ENCODE data around the gene RBMS1. TPM values are rescaled to one million over a fixed set of nuclear protein-coding genes. Genes with fewer than 3 reads are reported as not detected.

RBMS1 gene
- total RNA-seq, 1 donor from 2014 or later: 119 TPM

DNA sequence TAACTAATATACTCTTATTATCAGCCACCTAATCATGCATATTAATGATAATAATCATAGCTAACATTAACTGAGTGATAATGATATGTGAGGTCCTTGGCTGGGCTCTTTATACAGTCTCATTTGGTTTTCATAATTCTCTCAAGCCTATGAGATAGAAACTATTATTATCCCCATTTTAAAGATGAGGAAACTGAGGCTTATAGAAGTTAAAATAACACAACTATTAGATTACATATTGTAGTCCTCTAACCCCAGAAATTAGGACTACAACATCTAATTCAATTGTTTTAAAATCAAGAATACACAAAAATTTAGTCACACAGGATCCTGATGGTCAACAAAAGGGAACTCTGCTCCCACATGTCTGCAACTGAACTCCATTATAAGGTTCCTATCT lies 209.9 kb downstream of the RBMS1 start:
- DNase-seq (ENCODE audit: low spot score): no peak
- intact Hi-C loops (cut with DNase I): no loop called here

DNA sequence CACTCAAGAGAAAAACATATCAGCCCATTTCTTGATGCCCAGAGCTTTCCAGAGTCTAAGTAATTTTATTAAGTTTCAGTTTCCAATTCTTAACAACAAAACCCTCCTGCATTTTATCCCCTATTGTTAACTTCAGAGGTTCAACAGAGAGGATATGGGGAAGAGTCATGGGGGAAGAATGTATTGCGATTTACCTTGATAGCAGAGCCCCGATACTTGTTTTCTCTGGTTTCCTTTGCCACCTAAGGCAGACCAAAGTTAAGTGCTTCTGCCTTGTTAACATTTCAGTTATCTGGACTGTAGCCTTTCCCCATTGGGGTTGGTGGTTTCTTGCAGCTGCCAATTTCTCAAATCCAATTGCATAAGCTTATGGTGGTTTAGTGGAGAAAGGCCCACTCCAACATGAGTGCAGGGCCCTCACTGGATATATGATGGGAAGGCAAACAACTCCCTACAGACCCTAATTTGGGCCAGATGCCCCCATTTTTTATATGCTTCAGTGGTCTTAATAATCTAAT lies 211.5 kb downstream of the RBMS1 start:
- intact Hi-C loops (cut with DNase I): no loop called here
- no peak for DNase-seq (ENCODE audit: low spot score)
- peak; percentile 66 for ATAC-seq

More for the DNA sequence above, 209.9 kb downstream of the RBMS1 start:
- ATAC-seq: no peak

GRCh38 chr2:160281213-160281612 lies 212.4 kb downstream of the RBMS1 start:
- DNase-seq (ENCODE audit: low spot score) (no peak), ATAC-seq (no peak)
- intact Hi-C loops (cut with DNase I): no loop called here

DNA sequence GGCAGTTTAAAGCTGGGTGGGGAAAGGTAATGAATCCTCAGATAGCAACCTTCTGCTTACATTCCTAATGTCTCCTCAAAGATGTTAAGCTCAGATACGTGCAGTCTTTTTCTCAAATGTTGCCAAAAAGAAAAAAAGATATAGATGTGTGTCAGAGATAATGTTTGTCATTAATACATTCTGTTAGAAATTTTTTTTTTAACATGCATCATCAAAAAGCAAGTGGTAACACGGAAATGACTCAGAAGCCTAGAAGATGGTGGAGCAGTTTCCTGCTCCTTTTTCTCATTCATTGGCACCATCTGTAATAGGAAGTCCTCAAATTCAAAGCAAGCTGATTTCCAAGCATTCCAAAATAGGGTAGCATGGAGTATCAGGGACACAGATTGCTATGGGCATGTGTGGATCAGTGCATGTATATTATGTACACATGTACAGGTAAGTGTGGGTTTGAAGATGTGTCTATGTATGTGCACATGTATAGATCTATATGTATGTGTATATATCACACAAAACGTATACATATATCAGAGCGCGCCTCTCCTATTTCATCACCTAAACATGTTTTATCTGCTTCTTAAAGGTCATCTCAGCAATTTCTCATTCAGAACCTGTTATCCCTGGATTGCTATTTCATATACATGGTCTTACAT lies 213.7 kb downstream of the RBMS1 start:
- ATAC-seq (no peak), DNase-seq (ENCODE audit: low spot score) (no peak)
- intact Hi-C loops (cut with DNase I): no loop called here

GRCh38 chr2:160278879-160279177 lies 214.8 kb downstream of the RBMS1 start:
- intact Hi-C loops (cut with DNase I): no loop called here
- peak; percentile 80 for ATAC-seq
- DNase-seq (ENCODE audit: low spot score): no peak

DNA sequence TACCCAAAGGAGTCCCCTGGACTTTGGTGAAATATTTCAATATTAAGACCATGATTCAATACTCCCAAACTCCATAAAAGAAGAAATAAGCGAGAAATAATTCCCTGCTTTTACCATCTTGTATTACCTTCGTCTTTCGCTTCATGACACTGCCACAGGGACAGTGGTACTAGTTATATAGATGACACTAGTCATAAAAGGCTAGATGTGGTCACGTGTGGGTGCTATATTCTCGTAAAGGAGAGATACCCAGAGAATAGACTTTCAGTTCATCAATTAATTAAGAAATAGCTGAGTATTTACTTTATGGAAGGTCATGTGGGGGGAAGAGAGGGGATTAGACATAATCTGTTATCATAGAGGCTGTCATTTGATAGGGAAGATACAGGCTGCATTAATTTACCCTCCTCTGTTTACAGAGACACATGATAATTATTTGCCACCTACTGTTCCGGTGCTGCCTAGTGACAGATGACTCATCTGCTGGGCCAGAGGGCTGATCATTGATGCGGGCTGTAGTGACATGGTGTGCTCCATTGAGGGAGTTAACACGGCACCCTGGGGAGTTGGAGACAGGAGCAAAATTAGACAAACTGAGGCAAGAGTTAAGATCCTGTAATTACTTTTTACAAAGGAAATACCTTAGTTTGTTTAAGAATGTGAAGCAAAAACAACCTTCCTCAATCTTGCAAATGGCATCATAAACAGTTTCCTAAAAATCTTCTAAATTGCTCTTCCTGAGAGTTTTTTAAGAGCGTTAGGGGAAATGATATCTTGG lies 215.3 kb downstream of the RBMS1 start:
- DNase-seq (ENCODE audit: low spot score) (no peak), ATAC-seq (peak; percentile 53)
- intact Hi-C loops (cut with DNase I): no loop called here

DNA sequence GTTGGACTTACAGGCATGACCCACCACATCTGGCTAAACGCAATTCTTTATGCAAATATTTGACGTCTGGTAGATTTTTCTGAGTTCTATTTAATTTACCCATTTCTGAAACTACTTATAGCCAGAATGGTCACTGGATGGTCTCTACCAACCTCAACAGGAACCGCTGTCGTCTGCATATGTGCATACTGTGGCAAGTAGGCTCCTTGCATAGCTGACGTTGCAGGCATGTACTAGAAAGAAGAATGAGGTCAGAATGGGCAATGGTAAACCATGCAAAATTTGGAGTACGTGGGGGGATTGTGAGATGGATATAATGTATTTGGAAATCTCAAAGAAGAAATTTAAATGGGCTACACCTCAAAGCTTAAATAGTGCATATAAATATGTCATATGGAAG lies 216.5 kb downstream of the RBMS1 start:
- ATAC-seq: no peak
- intact Hi-C loops (cut with DNase I): no loop called here
- no peak for DNase-seq (ENCODE audit: low spot score)

DNA sequence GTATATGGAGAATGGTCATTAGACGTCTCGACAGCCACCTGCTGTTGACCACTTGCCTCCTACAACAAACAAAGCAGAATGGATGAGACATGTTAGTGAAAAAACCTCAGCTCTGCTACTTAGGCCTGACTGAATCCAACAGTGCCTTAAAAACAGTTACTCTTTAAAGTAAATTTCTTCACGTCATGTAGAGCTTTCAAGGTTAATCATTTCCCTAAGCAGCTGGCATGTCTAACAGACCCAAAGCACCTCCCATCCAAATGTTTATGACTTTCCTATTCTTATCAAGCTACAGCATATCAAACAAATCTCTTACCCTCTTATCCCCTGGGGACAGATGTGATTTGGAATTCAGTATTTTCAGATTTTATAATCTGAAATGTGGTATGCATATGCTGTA lies 218.0 kb downstream of the RBMS1 start:
- intact Hi-C loops (cut with DNase I): no loop called here
- no peak for ATAC-seq
- no peak for DNase-seq (ENCODE audit: low spot score)

DNA sequence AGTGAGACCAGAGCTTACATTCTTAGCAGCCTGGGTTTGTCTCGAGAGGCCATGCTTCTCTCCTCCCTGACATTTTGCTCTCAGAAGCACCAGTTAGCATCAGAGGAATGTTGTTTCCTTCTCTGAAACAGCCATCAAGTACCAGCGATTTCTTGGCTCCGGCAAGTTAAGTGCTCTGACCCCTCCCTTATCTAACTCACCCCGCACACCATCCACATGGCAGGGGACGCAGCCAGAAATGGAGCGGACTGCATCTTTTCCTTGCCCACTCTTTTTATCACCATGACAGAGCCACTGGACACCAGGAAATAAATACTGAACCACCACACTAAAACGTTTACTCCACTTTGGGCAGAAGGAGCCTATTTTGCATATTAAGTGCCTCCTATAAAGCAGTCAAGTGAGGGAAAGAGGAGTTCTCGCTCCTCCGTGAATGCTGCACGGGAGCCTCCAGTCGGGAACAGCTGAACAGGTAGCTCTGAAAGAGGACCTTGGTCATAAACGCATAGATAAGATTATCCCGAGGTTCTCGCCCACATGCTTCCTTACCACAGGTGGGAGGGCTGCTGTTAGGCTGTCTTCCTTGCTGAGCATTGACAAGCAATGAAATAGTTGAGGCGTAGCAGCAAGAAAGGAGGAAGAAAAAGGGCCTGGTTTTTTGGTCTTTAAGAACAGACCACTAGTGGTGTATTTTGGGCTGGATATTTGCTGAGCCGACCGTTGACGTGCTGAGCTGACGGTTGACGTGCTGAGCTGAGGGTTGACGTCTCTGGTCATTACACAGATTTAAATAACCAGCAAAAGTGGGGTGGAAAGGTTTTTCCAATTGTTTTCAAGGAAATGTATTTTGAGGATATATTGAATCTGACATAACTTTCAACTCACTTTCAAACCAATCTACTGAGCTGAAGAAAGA lies 222.2 kb downstream of the RBMS1 start:
- no peak for DNase-seq (ENCODE audit: low spot score)
- no peak for ATAC-seq
- intact Hi-C loops (cut with DNase I): no loop called here

DNA sequence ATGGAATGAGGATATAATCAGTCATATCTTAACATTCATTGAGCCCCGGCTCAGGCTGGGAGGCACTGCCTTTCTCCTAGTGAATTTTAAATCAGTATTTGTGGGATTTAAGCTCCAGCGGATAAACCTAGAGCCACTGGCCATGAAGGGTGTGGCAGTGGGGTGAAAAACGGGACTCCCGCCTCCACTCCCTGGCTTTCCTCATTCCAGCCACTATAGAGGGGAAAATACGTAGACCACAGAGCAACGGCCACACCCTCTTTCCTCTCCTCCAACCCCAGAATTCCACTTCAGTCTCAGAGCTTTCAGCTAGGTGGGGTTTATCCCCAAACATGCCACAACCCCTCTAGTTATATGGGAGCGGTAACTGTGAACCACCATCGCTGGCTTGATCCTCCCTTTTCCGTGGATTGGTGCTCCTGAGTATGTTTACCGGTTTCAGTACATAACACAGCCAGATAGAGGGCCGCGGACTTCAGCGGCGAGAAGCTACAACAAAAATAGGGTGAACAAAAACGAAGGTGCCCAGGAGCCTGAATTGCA lies 223.0 kb downstream of the RBMS1 start:
- ATAC-seq (peak; percentile 54), DNase-seq (ENCODE audit: low spot score) (peak; percentile 62)
- intact Hi-C loops (cut with DNase I): no loop called here

DNA sequence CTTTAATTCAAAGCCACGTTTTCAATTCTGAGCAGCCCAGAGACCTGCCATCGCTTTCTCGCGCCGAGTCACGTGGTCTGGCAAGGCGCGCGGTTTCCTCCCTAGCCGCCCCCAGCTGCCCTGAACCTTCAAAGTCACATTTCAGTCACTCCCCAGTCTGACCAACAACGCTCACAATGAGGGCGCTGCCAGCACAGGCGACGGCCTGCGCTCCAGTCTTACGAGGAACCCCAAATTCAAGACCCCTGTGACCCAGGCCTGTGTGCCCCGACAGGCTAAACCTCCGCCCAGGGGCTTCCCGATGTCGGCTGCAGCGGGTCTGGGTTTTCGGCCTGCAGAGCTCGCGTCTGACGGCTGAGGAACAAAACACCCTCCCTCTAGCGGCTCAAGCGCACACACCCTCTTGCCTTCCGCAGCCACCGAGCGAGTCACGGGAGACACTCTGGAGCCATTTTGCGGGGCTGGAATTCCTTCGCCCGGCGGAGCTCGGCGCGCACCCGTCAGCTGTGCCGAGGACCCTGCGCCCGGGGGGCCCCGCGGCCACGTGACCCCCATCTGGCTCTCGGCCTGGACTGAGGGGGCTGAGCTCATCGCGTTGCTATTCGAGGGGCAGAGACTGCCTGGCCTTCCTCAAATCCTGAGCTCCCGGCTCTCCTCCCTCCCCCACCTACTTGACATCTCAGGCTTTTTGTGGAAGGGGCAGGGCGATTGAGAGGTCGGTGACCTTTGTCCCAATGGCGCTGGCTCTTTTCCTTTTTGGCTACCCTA lies 223.6 kb downstream of the RBMS1 start:
- intact Hi-C loops (cut with DNase I): no loop called here
- DNase-seq (ENCODE audit: low spot score) (peak; percentile 92), ATAC-seq (peak; percentile 96)

GRCh38 chr2:160269365-160269764 lies 224.2 kb downstream of the RBMS1 start:
- DNase-seq (ENCODE audit: low spot score): no peak
- intact Hi-C loops (cut with DNase I): no loop called here

GRCh38 chr2:160268151-160268781 lies 225.3 kb downstream of the RBMS1 start:
- ATAC-seq (no peak), DNase-seq (ENCODE audit: low spot score) (no peak)
- intact Hi-C loops (cut with DNase I): no loop called here

More at GRCh38 chr2:160269365-160269764, 224.2 kb downstream of the RBMS1 start:
- ATAC-seq: peak; percentile 0

GRCh38 chr2:160267692-160268091 lies 225.9 kb downstream of the RBMS1 start:
- DNase-seq (ENCODE audit: low spot score) (no peak), ATAC-seq (no peak)
- intact Hi-C loops (cut with DNase I): no loop called here

GRCh38 chr2:160267022-160267421 lies 226.6 kb downstream of the RBMS1 start:
- DNase-seq (ENCODE audit: low spot score): no peak
- no peak for ATAC-seq
- intact Hi-C loops (cut with DNase I): no loop called here

GRCh38 chr2:160266037-160266551 lies 227.5 kb downstream of the RBMS1 start:
- DNase-seq (ENCODE audit: low spot score) (no peak), ATAC-seq (no peak)
- intact Hi-C loops (cut with DNase I): no loop called here

GRCh38 chr2:160264308-160264707 lies 229.3 kb downstream of the RBMS1 start:
- DNase-seq (ENCODE audit: low spot score) (no peak), ATAC-seq (no peak)
- intact Hi-C loops (cut with DNase I): no loop called here

DNA sequence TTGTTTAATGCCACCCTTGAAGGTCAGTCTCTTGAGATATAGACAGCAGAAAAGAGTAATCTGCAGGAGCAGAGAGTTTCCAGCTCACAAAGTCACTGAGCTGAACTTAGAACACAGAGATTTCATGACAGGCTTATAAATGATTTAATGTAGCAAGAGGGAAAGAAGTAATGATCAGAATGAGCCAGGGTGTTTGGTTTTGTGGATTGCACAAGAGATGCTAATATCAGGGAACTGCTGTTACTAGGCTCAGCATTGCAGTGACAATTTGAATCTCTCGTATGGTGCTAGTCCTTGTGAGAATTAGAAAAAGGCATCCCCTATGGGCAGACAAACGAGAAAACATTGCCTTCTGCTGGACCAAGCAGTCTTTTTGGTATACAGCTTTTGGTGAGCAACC lies 231.9 kb downstream of the RBMS1 start:
- intact Hi-C loops (cut with DNase I): no loop called here
- DNase-seq (ENCODE audit: low spot score) (no peak), ATAC-seq (peak; percentile 56)

All from sciatic nerve (tissue), 2 donors.